DMS153 (cell line): ENCODE data around the gene TMEM167B.

Experiments used
- DNase-seq: peaks from one replicate; lab custom pipeline; 2025; lab: John Stamatoyannopoulos, UW

Gene TMEM167B

GRCh38 chr1:109083501-109083900 is 7.1 kb upstream of the TMEM167B start:
- DNase-seq, result no peak

- no peak for DNase-seq
These were observed 6.6 kb upstream of the TMEM167B start for GRCh38 chr1:109083923-109084322.

- no peak for DNase-seq
These were observed 5.7 kb upstream of the TMEM167B start for GRCh38 chr1:109084563-109085517.

GRCh38 chr1:109089242-109090015 is 1.1 kb upstream of the TMEM167B start:
- peak; percentile 88 for DNase-seq

- DNase-seq, result no peak
These were observed 694 bp downstream of the TMEM167B start for GRCh38 chr1:109091078-109091838.

GRCh38 chr1:109091839-109092193 is 1.3 kb downstream of the TMEM167B start:
- no peak for DNase-seq

GRCh38 chr1:109094377-109094803 is 3.8 kb downstream of the TMEM167B start:
- DNase-seq, result no peak

- DNase-seq, result no peak
These were observed 4.3 kb downstream of the TMEM167B start for GRCh38 chr1:109094871-109095270.

- DNase-seq, result no peak
These were observed 5.1 kb downstream of the TMEM167B start for GRCh38 chr1:109095631-109096030.

- DNase-seq, result no peak
These were observed 5.6 kb downstream of the TMEM167B start for GRCh38 chr1:109096120-109096519.

- peak; percentile 95 for DNase-seq
These were observed 9.6 kb downstream of the TMEM167B start for GRCh38 chr1:109099938-109100773.

GRCh38 chr1:109104364-109105151 is 14.0 kb downstream of the TMEM167B start:
- DNase-seq, result no peak

- DNase-seq, result no peak
These were observed 15.3 kb downstream of the TMEM167B start for GRCh38 chr1:109105881-109106280.

GRCh38 chr1:109107785-109108184 is 17.2 kb downstream of the TMEM167B start:
- DNase-seq, result no peak

- DNase-seq, result no peak
These were observed 19.3 kb downstream of the TMEM167B start for GRCh38 chr1:109109906-109110305.

- no peak for DNase-seq
These were observed 21.0 kb downstream of the TMEM167B start for GRCh38 chr1:109111386-109112055.

GRCh38 chr1:109112056-109112651 is 21.6 kb downstream of the TMEM167B start:
- DNase-seq, result peak; percentile 38

GRCh38 chr1:109112652-109113285 is 22.2 kb downstream of the TMEM167B start:
- peak; percentile 88 for DNase-seq
